ENCODE results near the gene SYCP2. TPM values are rescaled to one million over a fixed set of nuclear protein-coding genes. Genes with fewer than 3 reads are reported as not detected.

Gene SYCP2
- total and polyA plus RNA-seq, 11 donors: 0.59 to 2.6 (median 1.1) TPM

DNA sequence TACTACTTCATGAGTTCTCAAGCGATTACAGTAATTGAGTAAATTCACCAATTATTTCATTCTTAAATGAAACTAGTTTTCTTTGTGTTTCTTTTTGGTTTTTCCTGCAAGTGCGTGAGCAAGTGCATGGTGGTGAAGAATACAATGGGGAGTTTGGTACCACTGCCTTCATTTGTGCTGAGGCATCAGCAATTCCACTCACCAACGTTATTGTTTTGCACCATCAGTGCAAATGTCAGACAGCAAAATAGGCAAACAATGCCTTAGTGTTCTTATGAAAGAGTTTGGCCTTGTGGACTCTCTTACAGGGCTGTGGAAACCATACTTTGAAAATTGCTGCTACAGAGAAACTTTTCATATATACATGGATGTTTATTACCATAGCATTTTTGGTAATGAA lies 33.0 kb upstream of the SYCP2 start:
- ATAC-seq: no peak
- DNase-seq: no peak
- no peak overlapping the region for H3K4me3 ChIP-seq
- TF ChIP-seq, protein P1, sequence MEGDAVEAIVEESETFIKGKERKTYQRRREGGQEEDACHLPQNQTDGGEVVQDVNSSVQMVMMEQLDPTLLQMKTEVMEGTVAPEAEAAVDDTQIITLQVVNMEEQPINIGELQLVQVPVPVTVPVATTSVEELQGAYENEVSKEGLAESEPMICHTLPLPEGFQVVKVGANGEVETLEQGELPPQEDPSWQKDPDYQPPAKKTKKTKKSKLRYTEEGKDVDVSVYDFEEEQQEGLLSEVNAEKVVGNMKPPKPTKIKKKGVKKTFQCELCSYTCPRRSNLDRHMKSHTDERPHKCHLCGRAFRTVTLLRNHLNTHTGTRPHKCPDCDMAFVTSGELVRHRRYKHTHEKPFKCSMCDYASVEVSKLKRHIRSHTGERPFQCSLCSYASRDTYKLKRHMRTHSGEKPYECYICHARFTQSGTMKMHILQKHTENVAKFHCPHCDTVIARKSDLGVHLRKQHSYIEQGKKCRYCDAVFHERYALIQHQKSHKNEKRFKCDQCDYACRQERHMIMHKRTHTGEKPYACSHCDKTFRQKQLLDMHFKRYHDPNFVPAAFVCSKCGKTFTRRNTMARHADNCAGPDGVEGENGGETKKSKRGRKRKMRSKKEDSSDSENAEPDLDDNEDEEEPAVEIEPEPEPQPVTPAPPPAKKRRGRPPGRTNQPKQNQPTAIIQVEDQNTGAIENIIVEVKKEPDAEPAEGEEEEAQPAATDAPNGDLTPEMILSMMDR (IDR thresholded peaks at IDR 0.05): no peak
- TF ChIP-seq POLR2A (IDR thresholded peaks at IDR 0.05): no peak
- WGBS, 4 donors: 78 to 91% (median 89%) methylated on average over 3 of the region's 3 CpGs
- no peaks in the 10 kb centered on the region for H3K27me3 ChIP-seq
- H3K4me1 ChIP-seq: no peaks in the 10 kb centered on the region
- intact Hi-C loops (cut with DNase I): no loop called here
- H3K27ac ChIP-seq: no peak overlapping the region
- H3K36me3 ChIP-seq: no peaks in the 10 kb centered on the region
- no peaks in the 10 kb centered on the region for H3K9me3 ChIP-seq

DNA sequence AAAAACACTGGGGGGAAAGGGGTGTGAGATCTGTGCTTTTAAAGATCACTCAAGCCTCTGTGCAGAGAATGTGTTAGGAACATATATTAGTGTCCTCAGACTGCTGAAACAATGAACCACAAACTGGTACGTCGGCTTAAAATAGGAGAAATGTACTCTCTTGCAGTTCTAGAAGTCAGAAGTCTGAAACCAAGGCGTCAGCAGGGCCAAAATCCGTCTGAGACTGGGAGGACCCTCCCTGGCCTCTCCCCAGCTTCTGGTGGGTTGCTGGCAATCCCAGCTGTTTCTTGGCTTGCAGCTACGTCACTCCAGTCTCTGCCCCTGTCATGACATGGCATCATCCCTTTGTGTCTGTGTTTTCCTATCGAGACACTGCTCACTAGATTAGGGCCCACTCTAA lies 28.7 kb upstream of the SYCP2 start:
- Histone ChIP-seq H3K9me3 (no peaks in the 10 kb centered on the region), H3K27ac (no peak overlapping the region), H3K4me1 (no peaks in the 10 kb centered on the region), H3K27me3 (no peaks in the 10 kb centered on the region), H3K36me3 (peaks cover 0 to 8% (median 0%) of the 10 kb centered on the region in 9 donors), H3K4me3 (no peak overlapping the region)
- intact Hi-C loops (cut with DNase I): no loop called here
- 86 to 92% (median 90%) methylated on average over 6 of the region's 6 CpGs for WGBS, 4 donors
- DNase-seq: no peak
- TF ChIP-seq POLR2A (IDR thresholded peaks at IDR 0.05): no peak
- TF ChIP-seq, protein P1 (IDR thresholded peaks at IDR 0.05): no peak
- ATAC-seq: no peak

DNA sequence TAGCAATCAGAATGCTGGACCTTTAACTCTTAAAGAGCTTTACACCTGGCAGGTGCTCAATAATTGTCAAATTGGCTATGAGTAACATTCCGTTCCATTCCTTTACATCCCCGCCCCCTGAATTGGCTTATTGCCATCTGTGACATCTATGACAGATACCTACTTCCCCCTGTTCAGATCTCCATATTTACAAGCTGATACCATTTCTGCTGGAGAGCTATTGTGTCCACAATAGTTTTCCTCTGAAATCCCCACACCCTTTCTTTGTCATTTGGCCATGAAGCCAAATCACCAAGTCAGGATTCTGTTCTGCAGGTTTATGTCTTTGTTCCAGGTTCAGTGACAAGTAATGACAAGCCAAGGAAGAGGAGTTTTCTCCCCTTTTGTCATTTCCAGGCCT lies 28.0 kb upstream of the SYCP2 start:
- no peaks in the 10 kb centered on the region for H3K27me3 ChIP-seq
- H3K4me3 ChIP-seq: no peak overlapping the region
- peaks cover 0 to 8% (median 0%) of the 10 kb centered on the region in 9 donors for H3K36me3 ChIP-seq
- H3K4me1 ChIP-seq: no peaks in the 10 kb centered on the region
- WGBS, 4 donors: 74 to 90% (median 82%) methylated on average over 2 of the region's 2 CpGs
- no peak for ATAC-seq
- no peak for DNase-seq
- TF ChIP-seq, protein P1 (IDR thresholded peaks at IDR 0.05): no peak
- no peak for TF ChIP-seq POLR2A (IDR thresholded peaks at IDR 0.05)
- H3K9me3 ChIP-seq: no peaks in the 10 kb centered on the region
- H3K27ac ChIP-seq: no peak overlapping the region
- intact Hi-C loops (cut with DNase I): no loop called here

DNA sequence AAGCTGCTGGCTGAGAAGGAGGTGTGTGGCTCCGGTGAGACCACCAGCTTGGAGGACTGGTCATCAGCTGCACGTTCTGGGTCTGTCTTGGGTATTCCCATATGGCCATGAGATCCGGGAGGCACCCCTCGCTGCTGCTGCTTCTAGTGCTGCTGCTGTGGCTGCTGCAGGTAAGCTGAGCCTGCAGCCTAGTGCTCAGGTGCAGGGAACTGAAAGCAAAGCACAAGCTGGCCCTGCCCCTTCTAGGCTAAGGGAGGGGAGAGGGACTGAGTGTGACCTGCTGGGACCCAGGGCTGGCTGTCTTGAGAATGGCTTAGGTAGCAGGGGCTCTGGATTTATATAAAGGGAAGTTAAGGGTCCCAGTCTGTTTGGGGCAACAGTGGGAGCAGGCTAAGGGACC lies 25.2 kb upstream of the SYCP2 start:
- ATAC-seq: no peak
- TF ChIP-seq, protein P1 (IDR thresholded peaks at IDR 0.05): no peak
- no peak for TF ChIP-seq POLR2A (IDR thresholded peaks at IDR 0.05)
- Histone ChIP-seq H3K4me3 (no peak overlapping the region), H3K9me3 (no peaks in the 10 kb centered on the region), H3K27ac (no peak overlapping the region), H3K27me3 (no peaks in the 10 kb centered on the region), H3K4me1 (no peaks in the 10 kb centered on the region), H3K36me3 (peaks cover 0 to 8% (median 0%) of the 10 kb centered on the region in 9 donors)
- no peak for DNase-seq
- 90 to 97% (median 93%) methylated on average over 4 of the region's 4 CpGs for WGBS, 4 donors
- intact Hi-C loops (cut with DNase I): no loop called here

Data from heart left ventricle (tissue), 16 donors.